Mesenchymal stem cell (in vitro differentiated cells and primary cell): Measurements from ENCODE around the gene RPS6KB2.

Source experiments
- DNase-seq: peaks from one replicate; pipeline ENCODE4 v3.0.0-alpha.2; 2013
- H2AFZ ChIP-seq: one replicate; pipeline ENCODE4 v1.6.1; 2013; ENCODE audit warnings: low read depth, mild to moderate bottlenecking, control low read depth, inconsistent platforms, low read length, moderate library complexity
- H2AK5ac ChIP-seq: 2 replicates; pipeline ENCODE4 v1.6.1; 2013; ENCODE audit warnings: low read length, moderate library complexity, mild to moderate bottlenecking, inconsistent platforms; ENCODE audit not compliant: severe bottlenecking
- H2BK120ac ChIP-seq: one replicate; pipeline ENCODE4 v1.6.1; 2013; ENCODE audit warnings: low read depth, mild to moderate bottlenecking, inconsistent platforms, low read length, moderate library complexity
- H2BK12ac ChIP-seq, 2 experiments: one replicate each; pipeline ENCODE4 v1.6.1; 2013; ENCODE audit warnings: inconsistent platforms in 2 of 2, low read length in 2 of 2, mild to moderate bottlenecking in 2 of 2, moderate library complexity in 2 of 2, control low read depth in 1 of 2
- H2BK15ac ChIP-seq: one replicate; pipeline ENCODE4 v1.6.1; 2013; ENCODE audit warnings: mild to moderate bottlenecking, low read depth, inconsistent platforms; ENCODE audit not compliant: poor library complexity, severe bottlenecking
- H2BK5ac ChIP-seq: 2 replicates; pipeline ENCODE4 v1.6.1; 2013; ENCODE audit warnings: low read depth, mild to moderate bottlenecking, low read length, control low read depth, inconsistent platforms; ENCODE audit not compliant: poor library complexity, severe bottlenecking
- H3K14ac ChIP-seq, 2 experiments: one replicate each; pipeline ENCODE4 v1.6.1; 2013; ENCODE audit warnings: inconsistent platforms in 2 of 2, low read length in 2 of 2, control low read depth in 1 of 2, mild to moderate bottlenecking in 1 of 2, moderate library complexity in 1 of 2
- H3K18ac ChIP-seq, 2 experiments: one replicate each; pipeline ENCODE4 v1.6.1; 2013; ENCODE audit warnings: inconsistent platforms in 2 of 2, low read length in 2 of 2, control low read depth in 1 of 2, low read depth in 1 of 2, mild to moderate bottlenecking in 1 of 2
- H3K23ac ChIP-seq, 2 experiments: one replicate each; pipeline ENCODE4 v1.6.1; 2013; ENCODE audit warnings: inconsistent platforms in 2 of 2, low read length in 2 of 2, mild to moderate bottlenecking in 2 of 2, moderate library complexity in 2 of 2, control low read depth in 1 of 2
- H3K27ac ChIP-seq: 2 replicates; pipeline ENCODE4 v1.5.1; 2013; ENCODE audit warnings: mild to moderate bottlenecking, moderate library complexity, low read length, control low read depth, inconsistent platforms; ENCODE audit not compliant: poor library complexity, severe bottlenecking
- H3K27me3 ChIP-seq, 2 experiments: 2 replicates each; pipeline versions ENCODE4 v1.6.1 to v1.7.0; 2013; ENCODE audit warnings: low read length in 2 of 2, mild to moderate bottlenecking in 2 of 2, moderate library complexity in 2 of 2, control low read depth in 1 of 2, inconsistent platforms in 1 of 2; ENCODE audit not compliant: control insufficient read depth in 1 of 2, insufficient read depth in 1 of 2
- H3K36me3 ChIP-seq, 2 experiments: 2 replicates each; pipeline versions ENCODE4 v1.6.1 to v1.7.0; 2013; ENCODE audit warnings: low read length in 2 of 2, control low read depth in 1 of 2, inconsistent platforms in 1 of 2, low read depth in 1 of 2, mild to moderate bottlenecking in 1 of 2; ENCODE audit not compliant: insufficient read depth in 2 of 2, control insufficient read depth in 1 of 2
- H3K4ac ChIP-seq, 2 experiments: one replicate each; pipeline ENCODE4 v1.6.1; 2013; ENCODE audit warnings: inconsistent platforms in 2 of 2, low read length in 2 of 2, mild to moderate bottlenecking in 2 of 2, moderate library complexity in 2 of 2, control low read depth in 1 of 2, low read depth in 1 of 2
- H3K4me1 ChIP-seq: 2 replicates; pipeline ENCODE4 v1.6.1; 2013; ENCODE audit warnings: low read depth, low read length, control low read depth; ENCODE audit not compliant: control insufficient read depth, insufficient read depth
- H3K4me2 ChIP-seq: 2 replicates; pipeline ENCODE4 v1.6.1; 2013; ENCODE audit warnings: low read length, mild to moderate bottlenecking, inconsistent platforms; ENCODE audit not compliant: poor library complexity, severe bottlenecking
- H3K4me3 ChIP-seq, 2 experiments: 2 replicates each; pipeline versions ENCODE4 v1.5.1 to v1.7.0; 2013; ENCODE audit warnings: low read length in 2 of 2, mild to moderate bottlenecking in 2 of 2, control low read depth in 1 of 2, low read depth in 1 of 2; ENCODE audit not compliant: insufficient read depth in 1 of 2
- H3K79me1 ChIP-seq: replicated peaks from 2 replicates; pipeline ENCODE4 v1.6.1; 2013; ENCODE audit warnings: mild to moderate bottlenecking, control low read depth, low read length, inconsistent platforms; ENCODE audit not compliant: poor library complexity, severe bottlenecking
- H3K9ac ChIP-seq: 2 replicates; pipeline ENCODE4 v1.7.0; 2013; ENCODE audit warnings: mild to moderate bottlenecking, low read length, moderate library complexity
- H3K9me3 ChIP-seq: 2 replicates; pipeline ENCODE4 v1.7.0; 2013; ENCODE audit warnings: mild to moderate bottlenecking, low read length; ENCODE audit not compliant: control insufficient read depth
- H4K8ac ChIP-seq: one replicate; pipeline ENCODE4 v1.6.1; 2013; ENCODE audit warnings: inconsistent platforms, mild to moderate bottlenecking, low read length, moderate library complexity
- H4K91ac ChIP-seq: one replicate; pipeline ENCODE4 v1.6.1; 2013; ENCODE audit warnings: mild to moderate bottlenecking, low read length, inconsistent platforms
- WGBS: methylation state at CpG from one replicate; pipeline ENCODE4 v1.1.7; 2013; ENCODE audit warnings: mixed read lengths; 5-methylcytosine and 5-hydroxymethylcytosine counted together

The RPS6KB2 gene

DNA sequence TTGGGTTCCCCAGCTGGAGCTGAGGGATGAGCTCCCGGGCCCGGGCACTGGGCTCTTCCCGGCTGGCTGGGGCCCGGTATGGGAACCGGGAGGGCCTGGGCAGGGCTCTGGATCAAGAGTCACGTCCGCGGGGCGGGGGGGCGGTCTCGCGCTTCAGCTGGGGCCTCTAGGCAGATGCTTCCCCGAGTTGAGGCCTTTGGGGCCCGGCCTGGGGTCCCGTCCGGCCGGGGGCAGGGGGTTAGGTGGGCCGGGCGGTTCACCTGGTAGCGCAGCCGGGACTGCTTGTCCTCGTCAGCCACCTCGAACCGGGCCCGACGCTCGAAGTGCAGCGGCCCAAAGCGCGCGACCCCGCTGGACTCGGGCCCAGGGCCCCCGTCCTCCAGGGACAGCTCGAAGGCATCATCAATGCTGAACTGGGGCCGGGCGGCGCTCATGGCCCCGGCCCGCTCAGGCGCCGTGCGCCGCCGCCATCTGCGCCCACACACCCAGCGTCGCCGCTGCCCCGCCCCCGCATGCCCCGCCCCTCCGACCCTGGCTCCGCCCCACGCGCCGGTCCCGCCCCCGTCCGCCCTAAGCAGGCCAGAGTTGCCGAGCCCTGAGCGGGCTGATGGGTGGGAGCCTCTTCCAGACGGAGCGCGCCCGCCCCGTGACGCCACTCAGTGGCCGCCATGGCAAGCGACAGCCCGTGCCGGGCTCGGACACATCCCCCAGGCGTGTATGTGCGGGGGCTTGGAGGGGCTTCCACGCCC lies 40.6 kb downstream of the RPS6KB2 start, which contains the start of gene TMEM134:
Gene TMEM134 (minus strand): TSS at position 493 of the 749 bp plus-strand sequence. CDS start 59 bp downstream, at position 434.
- no peak within 1 kb of the TSS for H2BK120ac ChIP-seq
- H3K36me3 ChIP-seq = peaks cover 13 to 15% of the 10 kb centered on the region in 2 experiments
- H4K8ac ChIP-seq = peak within 1 kb of the TSS; percentile 98
- H2BK15ac ChIP-seq = peak within 1 kb of the TSS; percentile 97
- H3K18ac ChIP-seq = peak within 1 kb of the TSS; percentile 81 to 89
- H3K79me1 ChIP-seq = peaks cover 17% of the 10 kb centered on the region
- peak; percentile 92 for DNase-seq
- H3K27me3 ChIP-seq = no peaks in the 10 kb centered on the region
- H2AFZ ChIP-seq = peak within 1 kb of the TSS; percentile 66
- peak within 1 kb of the TSS; percentile 61 for H3K27ac ChIP-seq
- peaks cover 29% of the 10 kb centered on the region for H3K4me1 ChIP-seq
- peak within 1 kb of the TSS; percentile 89 for H4K91ac ChIP-seq
- peak within 1 kb of the TSS; percentile 18 for H2AK5ac ChIP-seq
- H3K4me2 ChIP-seq = peak within 1 kb of the TSS; percentile 86
- peak within 1 kb of the TSS; percentile 88 for H3K4me3 ChIP-seq
- H3K14ac ChIP-seq = peak within 1 kb of the TSS in 1 of 2 experiments; percentile 97
- H2BK12ac ChIP-seq = peak within 1 kb of the TSS in 1 of 2 experiments; percentile 29
- H3K9ac ChIP-seq = peak within 1 kb of the TSS; percentile 94
- no peaks in the 10 kb centered on the region for H3K9me3 ChIP-seq
- peak within 1 kb of the TSS; percentile 26 to 90 for H3K4ac ChIP-seq
- peak within 1 kb of the TSS; percentile 77 for H2BK5ac ChIP-seq
- WGBS = under 1% methylated on average over 76 of the region's 76 CpGs
- peak within 1 kb of the TSS in 1 of 2 experiments; percentile 95 for H3K23ac ChIP-seq

DNA sequence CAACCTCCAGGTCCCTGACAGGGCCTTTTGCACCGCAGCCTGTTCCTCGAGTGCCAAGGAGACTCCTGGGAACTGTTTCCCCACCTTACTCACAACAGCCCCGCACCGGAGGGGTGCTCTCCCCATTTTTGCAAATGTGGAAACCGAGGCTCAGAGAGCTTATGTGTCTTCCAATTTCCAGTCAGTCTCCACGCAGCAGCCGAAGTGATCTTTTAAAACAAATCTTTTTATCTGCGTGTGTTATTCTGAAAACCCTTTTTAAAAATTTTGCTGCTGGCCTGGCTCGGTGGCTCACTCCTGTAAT lies 41.2 kb downstream of the RPS6KB2 start:
- Histone ChIP-seq H4K91ac (peak overlapping the region; percentile 89), H3K36me3 (peaks cover 13% of the 10 kb centered on the region in 2 experiments), H3K4me1 (peaks cover 24% of the 10 kb centered on the region), H3K27ac (peak overlapping the region; percentile 61), H3K14ac (no peak overlapping the region), H3K27me3 (no peaks in the 10 kb centered on the region), H2BK15ac (peak overlapping the region; percentile 26), H3K4me2 (peak overlapping the region; percentile 79), H3K79me1 (peaks cover 17% of the 10 kb centered on the region), H3K23ac (no peak overlapping the region), H2AK5ac (peak overlapping the region; percentile 5), H3K4ac (peak overlapping the region in 1 of 2 experiments; percentile 60), H2BK12ac (no peak overlapping the region), H2BK120ac (no peak overlapping the region), H3K18ac (peak overlapping the region; percentile 69 to 89), H2BK5ac (no peak overlapping the region), H3K9ac (peak overlapping the region; percentile 94), H2AFZ (peak overlapping the region; percentile 66), H3K9me3 (no peaks in the 10 kb centered on the region), H3K4me3 (peak overlapping the region; percentile 55 to 88), H4K8ac (peak overlapping the region; percentile 98)
- no peak for DNase-seq
- 45% methylated on average over 9 of the region's 9 CpGs for WGBS

DNA sequence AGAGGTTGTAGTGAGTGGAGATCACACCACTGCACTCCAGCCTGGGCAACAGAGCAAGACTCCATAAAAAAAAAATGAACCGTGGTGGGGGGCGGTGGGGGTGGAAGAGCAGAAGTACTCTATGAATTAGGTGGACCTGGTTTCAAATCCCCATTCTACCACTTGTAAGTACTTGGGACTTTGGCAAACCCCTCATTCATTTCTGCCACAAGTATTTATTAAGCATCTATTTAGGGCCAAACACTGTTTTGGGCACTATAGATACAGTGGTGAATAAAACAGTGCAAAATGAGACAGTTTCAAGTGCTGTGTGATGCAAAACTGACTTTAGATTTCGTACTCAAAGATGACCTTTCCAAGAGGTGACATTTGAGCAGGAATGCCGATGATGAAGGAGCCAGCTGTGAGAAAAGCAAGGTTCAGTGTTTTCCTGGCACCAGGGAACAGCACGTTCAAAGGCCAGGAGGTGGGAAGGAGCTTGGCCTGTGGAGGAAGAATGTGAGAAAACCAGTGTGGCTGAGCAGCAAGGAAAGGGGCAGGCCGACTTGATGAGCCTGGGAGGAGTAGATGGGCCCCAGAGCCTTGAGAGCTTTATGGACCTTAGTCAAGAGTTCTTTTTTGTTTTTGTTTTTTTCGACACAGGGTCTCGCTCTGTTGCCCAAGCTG lies 42.2 kb downstream of the RPS6KB2 start:
- 76% methylated on average over 6 of the region's 8 CpGs for WGBS
- Histone ChIP-seq H3K36me3 (peaks cover 9 to 13% of the 10 kb centered on the region in 2 experiments), H3K9ac (no peak overlapping the region), H2AK5ac (no peak overlapping the region), H3K23ac (no peak overlapping the region), H3K27ac (no peak overlapping the region), H3K4ac (no peak overlapping the region), H3K27me3 (no peaks in the 10 kb centered on the region), H3K18ac (no peak overlapping the region), H2BK15ac (no peak overlapping the region), H3K4me1 (peaks cover 18% of the 10 kb centered on the region), H2AFZ (no peak overlapping the region), H3K4me3 (no peak overlapping the region), H4K91ac (no peak overlapping the region), H4K8ac (peak overlapping the region; percentile 16), H3K79me1 (peaks cover 14% of the 10 kb centered on the region), H3K14ac (no peak overlapping the region), H3K9me3 (no peaks in the 10 kb centered on the region), H3K4me2 (no peak overlapping the region), H2BK5ac (no peak overlapping the region), H2BK12ac (no peak overlapping the region), H2BK120ac (no peak overlapping the region)
- no peak for DNase-seq

DNA sequence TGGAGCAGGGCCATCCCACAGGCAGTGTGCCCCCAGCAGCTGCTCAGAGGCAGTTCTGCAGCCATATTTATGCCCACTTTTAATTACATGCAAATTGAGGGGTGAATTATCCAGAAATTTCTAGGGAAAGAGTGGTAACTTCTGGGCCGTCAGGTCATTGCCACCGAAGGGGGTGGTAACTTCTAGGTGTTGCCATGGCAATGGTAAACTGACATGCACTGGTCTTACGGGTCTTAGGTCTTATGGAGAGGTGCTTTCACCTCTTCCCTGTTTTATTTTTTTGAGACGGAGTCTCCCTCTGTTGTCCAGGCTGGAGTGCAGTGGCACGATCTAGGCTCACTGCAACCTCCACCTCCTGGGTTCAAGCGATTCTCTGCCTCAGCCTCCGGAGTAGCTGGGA lies 44.6 kb downstream of the RPS6KB2 start:
- Histone ChIP-seq H3K9me3 (no peaks in the 10 kb centered on the region), H3K36me3 (no peaks in the 10 kb centered on the region), H3K18ac (no peak overlapping the region), H2AK5ac (no peak overlapping the region), H3K14ac (no peak overlapping the region), H3K27me3 (no peaks in the 10 kb centered on the region), H2BK120ac (no peak overlapping the region), H3K4me1 (peaks cover 7% of the 10 kb centered on the region), H3K9ac (no peak overlapping the region), H3K4me2 (no peak overlapping the region), H3K79me1 (peaks cover 4% of the 10 kb centered on the region), H3K4me3 (no peak overlapping the region), H4K8ac (no peak overlapping the region), H2BK5ac (no peak overlapping the region), H4K91ac (no peak overlapping the region), H2AFZ (no peak overlapping the region), H2BK12ac (no peak overlapping the region), H3K23ac (no peak overlapping the region), H3K4ac (no peak overlapping the region), H3K27ac (no peak overlapping the region), H2BK15ac (no peak overlapping the region)
- 87% methylated on average over 7 of the region's 7 CpGs for WGBS
- no peak for DNase-seq
